Ishikawa (cell line): ENCODE results near the gene DNAJC24.
A peak's percentile ranks its signal among the peaks of the same experiment; 100 is the strongest.

Experiments
- CEBPB ChIP-seq: IDR thresholded peaks from 2 replicates; pipeline ENCODE4 v1.6.1; 2012
- CREB1 ChIP-seq: IDR thresholded peaks from 2 replicates; pipeline ENCODE4 v1.6.1; 2012; ENCODE audit warnings: low read depth
- EGR1 ChIP-seq: IDR thresholded peaks from 2 replicates; pipeline ENCODE4 v1.6.1; 2012
- EP300 ChIP-seq: IDR thresholded peaks from 2 replicates; pipeline ENCODE4 v1.6.1; 2012; ENCODE audit warnings: borderline replicate concordance
- FOXM1 ChIP-seq: IDR thresholded peaks from 2 replicates; pipeline ENCODE4 v1.6.1; 2012; ENCODE audit warnings: low read depth, borderline replicate concordance
- MAX ChIP-seq: IDR thresholded peaks from 2 replicates; pipeline ENCODE4 v1.6.1; 2012
- NFIC ChIP-seq: IDR thresholded peaks from 2 replicates; pipeline ENCODE4 v1.6.1; 2012
- RAD21 ChIP-seq: IDR thresholded peaks from 2 replicates; pipeline ENCODE4 v1.6.1; 2012; ENCODE audit warnings: low read depth
- TAF1 ChIP-seq: IDR thresholded peaks from 2 replicates; pipeline ENCODE4 v1.6.1; 2012; ENCODE audit warnings: low read depth, mild to moderate bottlenecking
- TCF12 ChIP-seq: IDR thresholded peaks from 2 replicates; pipeline ENCODE4 v1.6.1; 2012; ENCODE audit warnings: low read depth
- TEAD4 ChIP-seq: IDR thresholded peaks from 2 replicates; pipeline ENCODE4 v1.6.1; 2012
- YY1 ChIP-seq: IDR thresholded peaks from 2 replicates; pipeline ENCODE4 v1.6.1; 2012; ENCODE audit warnings: low read depth
- ZBTB7A ChIP-seq: IDR thresholded peaks from 2 replicates; pipeline ENCODE4 v1.6.1; 2012; ENCODE audit warnings: low read depth
- TF ChIP-seq, protein P1 (sequence below): IDR thresholded peaks from 2 replicates; pipeline ENCODE4 v1.6.1; 2012; ENCODE audit warnings: low read depth, mild to moderate bottlenecking
- TF ChIP-seq, protein P2 (sequence below): IDR thresholded peaks from 2 replicates; pipeline ENCODE4 v1.6.1; 2012

DNAJC24 gene

DNA sequence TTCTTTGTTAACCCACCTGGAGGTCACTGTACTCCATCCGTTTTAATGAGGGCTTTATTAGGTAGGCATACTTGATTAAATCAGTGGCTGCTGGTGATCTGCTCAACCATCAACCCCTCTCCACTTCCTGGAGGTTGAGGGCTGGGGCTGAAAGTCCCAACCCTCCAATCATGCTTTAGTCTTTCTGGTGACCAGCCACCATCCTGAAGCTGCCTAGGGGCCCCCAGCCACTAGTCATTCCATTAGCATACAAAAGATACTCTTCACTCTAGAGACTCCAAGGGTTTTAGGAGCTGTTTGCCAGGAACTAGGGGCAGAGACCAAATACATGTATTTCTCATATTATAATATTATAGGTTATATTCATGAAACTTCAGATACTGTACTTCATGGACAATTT lies 13.5 kb downstream of the DNAJC24 start:
- TF ChIP-seq EGR1 (no peak), TEAD4 (no peak), EP300 (no peak), FOXM1 (no peak), YY1 (no peak), CEBPB (no peak), TAF1 (no peak), NFIC (no peak), CREB1 (no peak), ZBTB7A (no peak), MAX (no peak), RAD21 (no peak)
- TF ChIP-seq, protein P1, sequence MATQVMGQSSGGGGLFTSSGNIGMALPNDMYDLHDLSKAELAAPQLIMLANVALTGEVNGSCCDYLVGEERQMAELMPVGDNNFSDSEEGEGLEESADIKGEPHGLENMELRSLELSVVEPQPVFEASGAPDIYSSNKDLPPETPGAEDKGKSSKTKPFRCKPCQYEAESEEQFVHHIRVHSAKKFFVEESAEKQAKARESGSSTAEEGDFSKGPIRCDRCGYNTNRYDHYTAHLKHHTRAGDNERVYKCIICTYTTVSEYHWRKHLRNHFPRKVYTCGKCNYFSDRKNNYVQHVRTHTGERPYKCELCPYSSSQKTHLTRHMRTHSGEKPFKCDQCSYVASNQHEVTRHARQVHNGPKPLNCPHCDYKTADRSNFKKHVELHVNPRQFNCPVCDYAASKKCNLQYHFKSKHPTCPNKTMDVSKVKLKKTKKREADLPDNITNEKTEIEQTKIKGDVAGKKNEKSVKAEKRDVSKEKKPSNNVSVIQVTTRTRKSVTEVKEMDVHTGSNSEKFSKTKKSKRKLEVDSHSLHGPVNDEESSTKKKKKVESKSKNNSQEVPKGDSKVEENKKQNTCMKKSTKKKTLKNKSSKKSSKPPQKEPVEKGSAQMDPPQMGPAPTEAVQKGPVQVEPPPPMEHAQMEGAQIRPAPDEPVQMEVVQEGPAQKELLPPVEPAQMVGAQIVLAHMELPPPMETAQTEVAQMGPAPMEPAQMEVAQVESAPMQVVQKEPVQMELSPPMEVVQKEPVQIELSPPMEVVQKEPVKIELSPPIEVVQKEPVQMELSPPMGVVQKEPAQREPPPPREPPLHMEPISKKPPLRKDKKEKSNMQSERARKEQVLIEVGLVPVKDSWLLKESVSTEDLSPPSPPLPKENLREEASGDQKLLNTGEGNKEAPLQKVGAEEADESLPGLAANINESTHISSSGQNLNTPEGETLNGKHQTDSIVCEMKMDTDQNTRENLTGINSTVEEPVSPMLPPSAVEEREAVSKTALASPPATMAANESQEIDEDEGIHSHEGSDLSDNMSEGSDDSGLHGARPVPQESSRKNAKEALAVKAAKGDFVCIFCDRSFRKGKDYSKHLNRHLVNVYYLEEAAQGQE, result no peak
- TF ChIP-seq, protein P2, sequence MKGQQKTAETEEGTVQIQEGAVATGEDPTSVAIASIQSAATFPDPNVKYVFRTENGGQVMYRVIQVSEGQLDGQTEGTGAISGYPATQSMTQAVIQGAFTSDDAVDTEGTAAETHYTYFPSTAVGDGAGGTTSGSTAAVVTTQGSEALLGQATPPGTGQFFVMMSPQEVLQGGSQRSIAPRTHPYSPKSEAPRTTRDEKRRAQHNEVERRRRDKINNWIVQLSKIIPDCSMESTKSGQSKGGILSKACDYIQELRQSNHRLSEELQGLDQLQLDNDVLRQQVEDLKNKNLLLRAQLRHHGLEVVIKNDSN, result no peak

- no peak for TF ChIP-seq TCF12
- TF ChIP-seq FOXM1, result no peak
- TF ChIP-seq, protein P2, result no peak
- TF ChIP-seq TEAD4, result no peak
- no peak for TF ChIP-seq RAD21
- TF ChIP-seq CREB1, result no peak
- TF ChIP-seq, protein P1, result no peak
- no peak for TF ChIP-seq ZBTB7A
- TF ChIP-seq EP300, result no peak
- TF ChIP-seq EGR1, result no peak
- TF ChIP-seq TAF1, result no peak
- no peak for TF ChIP-seq CEBPB
- no peak for TF ChIP-seq MAX
- TF ChIP-seq NFIC, result no peak
- TF ChIP-seq YY1, result no peak
Observed at GRCh38 chr11:31387379-31387778, 17.7 kb downstream of the DNAJC24 start.

DNA sequence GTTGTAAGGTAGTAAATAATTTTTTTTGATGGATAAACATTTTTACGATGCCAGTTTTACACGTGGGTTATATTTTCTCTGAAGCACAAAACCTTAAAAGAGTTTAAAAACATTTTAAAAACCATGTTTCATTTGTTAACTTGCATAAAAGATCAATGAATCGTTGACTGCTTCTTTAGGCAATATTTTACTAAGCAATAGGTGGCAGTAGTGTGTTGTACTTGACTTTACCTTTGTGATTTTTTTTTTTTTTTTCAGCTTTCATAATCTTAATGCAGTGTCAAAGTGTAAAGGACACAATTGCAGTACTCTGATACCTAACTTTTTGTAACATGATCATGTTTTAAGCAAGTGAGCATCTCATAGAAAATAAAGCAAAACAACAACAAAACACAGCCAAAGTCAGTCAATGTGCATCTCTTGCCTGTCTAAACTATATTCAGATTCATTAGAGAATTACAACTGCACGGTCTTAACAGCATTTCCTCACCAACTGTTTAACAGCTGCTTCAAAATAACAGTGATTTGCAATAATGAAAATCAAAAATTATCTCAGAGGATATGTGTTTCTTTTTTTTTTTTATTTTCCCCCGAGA lies 27.7 kb downstream of the DNAJC24 start:
- TF ChIP-seq RAD21, result peak; percentile 59
- TF ChIP-seq YY1, result no peak
- TF ChIP-seq MAX, result no peak
- TF ChIP-seq EGR1, result no peak

- no peak for TF ChIP-seq TEAD4
- TF ChIP-seq TAF1, result no peak
- TF ChIP-seq, protein P2, result no peak
- TF ChIP-seq ZBTB7A, result no peak
- TF ChIP-seq, protein P1, result no peak
- no peak for TF ChIP-seq RAD21
- TF ChIP-seq NFIC, result no peak
- no peak for TF ChIP-seq EP300
Observed at GRCh38 chr11:31404614-31405013, 35.0 kb downstream of the DNAJC24 start.
